Prostate gland (tissue), 2 donors: ENCODE data around the gene MDC1. TPM values are rescaled to one million over a fixed set of nuclear protein-coding genes. Genes with fewer than 3 reads are reported as not detected.
"Not testable (repeated sequence)": the region's sequence is repeated elsewhere in the genome, so short reads cannot be mapped to it uniquely, and the experiment has no call there.

Experiments
- DNase-seq: peaks from one replicate; pipeline ENCODE4 v3.0.0-alpha.2; 2019; ENCODE audit warnings: low spot score
- H3K27ac ChIP-seq, 2 donors: fragments of 200-600 bp; sonication (generic); 2 replicates each; pipeline ENCODE4 v1.5.1; 2017 to 2019
- H3K27me3 ChIP-seq: fragments of 200-600 bp; sonication (generic); replicated peaks from 2 replicates; pipeline ENCODE4 v1.5.1; 2019; ENCODE audit not compliant: insufficient read depth
- H3K36me3 ChIP-seq, 2 donors: fragments of 200-600 bp; sonication (generic); 1 replicate in 1 of 2; 2 replicates in 1 of 2; pipeline versions ENCODE4 v1.5.1 to v1.8.1; 2017 to 2019
- H3K4me1 ChIP-seq: fragments of 200-600 bp; sonication (generic); replicated peaks from 2 replicates; pipeline ENCODE4 v1.5.1; 2019
- H3K4me3 ChIP-seq, 2 donors: fragments of 200-600 bp; sonication (generic); 2 replicates each; pipeline ENCODE4 v1.5.1; 2017 to 2019
- H3K9me3 ChIP-seq: fragments of 200-600 bp; sonication (generic); 2 replicates; pipeline ENCODE4 v1.5.1; 2017
- CTCF ChIP-seq, 4 experiments: fragments of 200-600 bp in 2 of 4; fragments of 450-650 bp in 2 of 4; sonication (generic) in 2 of 4; IDR thresholded peaks; 1 replicate in 3 of 4; 2 replicates in 1 of 4; pipeline ENCODE4 v1.5.1; 2016 to 2019; ENCODE audit warnings: antibody characterized with exemption in 4 of 4, mild to moderate bottlenecking in 2 of 4, moderate library complexity in 2 of 4
- POLR2A ChIP-seq: fragments of 450-650 bp; IDR thresholded peaks from one replicate; pipeline ENCODE4 v1.6.1; 2016; ENCODE audit warnings: antibody characterized with exemption, mild to moderate bottlenecking
- POLR2AphosphoS5 ChIP-seq: sonication (generic); formaldehyde crosslinking; IDR thresholded peaks from one replicate; pipeline ENCODE4 v1.6.1; 2017; ENCODE audit warnings: antibody characterized with exemption
- WGBS: methylation state at CpG from one replicate; pipeline ENCODE4 v1.1.5; 2018; 5-methylcytosine and 5-hydroxymethylcytosine counted together
- intact Hi-C: fragments of 100-400 bp; cut with DNase I; formaldehyde crosslinking; loops from one replicate; pipeline ENCODE4 v1.14.2; 2022
- total RNA-seq, 2 donors: library from RNA; depleted of rRNA; stranded (reverse); fragments of >200 nt; gene quantifications; one replicate each; pipeline ENCODE4 v1.1.0, GENCODE V29; 2016

The MDC1 gene
- total RNA-seq, 2 donors from 2014 or later = 20.5 to 26.3 TPM

DNA sequence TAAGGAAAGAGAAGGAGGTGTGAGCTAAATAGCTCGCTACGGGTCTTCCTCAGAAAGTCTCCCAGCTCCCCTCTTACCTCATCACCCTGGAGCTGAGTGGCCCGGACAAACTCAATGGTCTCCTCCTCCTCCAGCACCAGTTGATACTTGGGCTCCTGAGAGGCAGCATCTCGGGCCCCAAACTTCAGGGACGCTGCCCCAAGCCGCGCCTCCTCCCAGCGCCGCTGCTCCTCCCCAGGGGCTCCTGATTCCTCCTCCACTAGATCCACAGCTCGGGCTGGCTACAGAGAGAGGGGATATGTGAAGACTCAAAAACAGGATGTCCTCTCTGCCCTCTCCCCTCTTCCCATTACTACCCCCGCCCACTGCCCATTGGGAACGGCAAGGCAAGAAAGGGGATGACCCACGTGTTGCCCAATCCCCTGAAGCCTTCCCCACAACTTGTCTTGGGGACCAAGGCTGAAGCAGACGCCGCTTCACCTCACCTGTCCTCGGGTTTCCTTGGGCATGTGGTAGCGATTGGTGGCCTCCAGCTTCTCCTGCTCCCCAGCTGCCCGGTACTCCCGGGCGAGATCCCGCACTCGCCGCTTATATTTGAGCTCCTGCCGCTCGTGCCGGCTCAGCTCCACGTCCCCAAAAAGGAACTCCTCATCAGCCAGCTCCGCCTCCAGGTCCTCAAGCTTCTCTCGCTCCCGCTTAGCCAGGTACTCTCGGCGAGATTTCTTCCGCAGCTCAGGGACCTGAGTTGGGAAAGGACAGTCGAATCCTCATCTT, 51.9 kb downstream of the MDC1 start:
- no peak for DNase-seq
- TF ChIP-seq POLR2A = no peak
- TF ChIP-seq CTCF (IDR thresholded peaks at IDR 0.05) = no peak
- TF ChIP-seq POLR2AphosphoS5 = no peak
- no peaks in the 10 kb centered on the region for H3K27me3 ChIP-seq
- intact Hi-C loops = no loop called here
- WGBS = 92% methylated on average over 34 of the region's 34 CpGs
- peaks cover 29 to 33% of the 10 kb centered on the region in 2 donors for H3K36me3 ChIP-seq
- no peaks in the 10 kb centered on the region for H3K9me3 ChIP-seq
- no peak overlapping the region for H3K27ac ChIP-seq
- H3K4me1 ChIP-seq = no peaks in the 10 kb centered on the region
- no peak overlapping the region for H3K4me3 ChIP-seq

DNA sequence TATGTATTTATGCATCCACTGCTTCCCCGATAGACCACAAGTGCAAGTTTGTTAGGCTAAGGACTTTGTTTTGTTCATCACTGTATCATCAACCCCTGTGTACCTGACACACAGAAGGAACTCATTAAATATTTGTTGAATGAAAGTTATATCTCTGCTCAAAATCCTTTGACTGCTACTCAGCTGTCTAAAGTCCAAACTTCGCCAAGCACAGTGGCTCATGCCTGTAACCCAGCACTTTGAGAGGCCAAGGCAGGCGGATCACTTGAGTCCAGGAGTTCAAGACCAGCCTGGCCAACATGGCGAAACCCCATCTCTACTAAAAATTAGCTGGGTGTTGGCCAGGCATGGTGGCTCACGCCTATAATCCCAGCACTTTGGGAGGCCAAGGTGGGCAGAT, 59.2 kb downstream of the MDC1 start:
- 96% methylated on average over 5 of the region's 5 CpGs for WGBS
- intact Hi-C loops, H3K4me3 ChIP-seq, DNase-seq, H3K27ac ChIP-seq, H3K4me1 ChIP-seq, H3K27me3 ChIP-seq, H3K9me3 ChIP-seq: not testable (repeated sequence)
- peaks cover 28 to 56% of the 10 kb centered on the region in 2 donors for H3K36me3 ChIP-seq

DNA sequence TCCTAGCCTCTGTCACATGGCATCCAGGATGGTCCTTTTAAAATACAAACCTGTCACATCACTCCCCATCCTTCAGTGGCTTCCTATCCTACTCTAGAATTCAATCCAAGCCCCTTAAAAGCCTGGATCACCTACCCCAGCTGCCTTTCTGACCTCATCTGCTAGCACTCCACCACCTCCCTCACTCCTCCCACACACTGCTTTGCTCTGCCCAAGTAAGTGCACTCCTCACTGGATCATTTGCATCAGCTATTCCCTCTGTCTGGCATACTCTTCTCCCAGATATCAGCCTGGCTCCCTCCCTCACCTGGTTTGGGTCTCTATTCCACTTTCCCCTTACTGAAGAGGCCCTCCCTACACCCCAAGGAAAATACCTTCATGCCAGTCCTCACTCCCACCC, 59.6 kb downstream of the MDC1 start:
- peaks cover 28 to 51% of the 10 kb centered on the region in 2 donors for H3K36me3 ChIP-seq

DNA sequence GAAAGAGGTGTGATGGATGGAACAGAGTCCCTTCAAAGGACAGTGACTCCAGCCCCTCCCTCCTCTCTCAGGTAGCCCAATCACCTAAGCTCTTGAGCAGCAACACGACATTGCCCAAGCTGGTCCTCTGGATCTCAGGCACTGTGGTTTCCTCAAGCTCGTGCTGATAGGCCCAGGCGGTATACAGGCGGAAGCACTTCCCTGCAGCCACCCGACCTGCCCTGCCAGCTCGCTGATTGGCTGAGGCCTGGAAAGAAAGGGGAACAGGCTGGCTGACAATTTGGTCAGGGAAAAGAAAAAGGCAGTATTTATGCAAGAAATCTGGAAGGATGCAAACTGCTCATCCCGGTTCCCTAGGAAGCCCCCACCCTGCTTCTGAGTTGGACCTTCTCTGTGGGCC, 60.6 kb downstream of the MDC1 start:
- no peaks in the 10 kb centered on the region for H3K4me1 ChIP-seq
- no peak for TF ChIP-seq POLR2A
- no peak for TF ChIP-seq POLR2AphosphoS5
- no peak for TF ChIP-seq CTCF (IDR thresholded peaks at IDR 0.05)
- H3K9me3 ChIP-seq = no peaks in the 10 kb centered on the region
- H3K4me3 ChIP-seq = no peak overlapping the region
- intact Hi-C loops = no loop called here
- DNase-seq = no peak
- no peak overlapping the region for H3K27ac ChIP-seq
- peaks cover 24 to 49% of the 10 kb centered on the region in 2 donors for H3K36me3 ChIP-seq
- 76% methylated on average over 7 of the region's 7 CpGs for WGBS
- no peaks in the 10 kb centered on the region for H3K27me3 ChIP-seq

More for the DNA sequence above, 59.6 kb downstream of the MDC1 start:
- no peak overlapping the region for H3K4me3 ChIP-seq
- intact Hi-C loops = no loop called here
- H3K4me1 ChIP-seq = no peaks in the 10 kb centered on the region
- H3K27me3 ChIP-seq = no peaks in the 10 kb centered on the region
- no peaks in the 10 kb centered on the region for H3K9me3 ChIP-seq
- H3K27ac ChIP-seq = no peak overlapping the region
- no peak for DNase-seq
- TF ChIP-seq POLR2A (no peak), CTCF (IDR thresholded peaks at IDR 0.05) (no peak), POLR2AphosphoS5 (no peak)

DNA sequence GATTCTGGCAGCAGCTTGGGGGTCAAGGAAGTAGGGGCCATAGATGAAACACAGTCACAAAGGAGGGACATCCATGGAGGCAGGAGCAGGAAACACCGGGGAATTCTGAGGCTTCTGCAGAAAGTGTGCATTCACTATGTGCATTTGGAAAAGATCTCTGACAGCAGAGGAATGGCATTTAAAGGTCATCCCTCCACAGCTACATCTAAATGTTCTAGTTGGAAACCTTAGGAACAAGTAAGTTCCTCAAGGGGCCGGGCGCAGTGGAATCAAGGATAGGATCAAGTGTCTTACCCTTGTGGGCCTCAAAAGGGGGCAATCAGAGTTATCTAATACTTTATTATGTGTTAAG, 61.4 kb downstream of the MDC1 start:
- peaks cover 20 to 49% of the 10 kb centered on the region in 2 donors for H3K36me3 ChIP-seq
- H3K27ac ChIP-seq = no peak overlapping the region
- no peaks in the 10 kb centered on the region for H3K9me3 ChIP-seq
- TF ChIP-seq CTCF (IDR thresholded peaks at IDR 0.05) = no peak
- no peak for TF ChIP-seq POLR2AphosphoS5
- no peak for TF ChIP-seq POLR2A
- 99% methylated on average over 3 of the region's 3 CpGs for WGBS
- no peaks in the 10 kb centered on the region for H3K4me1 ChIP-seq
- no peaks in the 10 kb centered on the region for H3K27me3 ChIP-seq
- no peak for DNase-seq
- H3K4me3 ChIP-seq = no peak overlapping the region
- intact Hi-C loops = no loop called here
